K562 (cell line): ENCODE results near the gene KRTAP29-1. TPM values are rescaled to one million over a fixed set of nuclear protein-coding genes. Genes with fewer than 3 reads are reported as not detected.

Experiments
- ATAC-seq: fragments of 200-7000 bp; cut with Tn5 transposase; 3 replicates; pipeline ENCODE4 v1.9.1; 2020; ENCODE audit warnings: moderate library complexity
- BruUV-seq: library from RNA; stranded (reverse); fragments of 400-500 nt; replicated peaks from 2 replicates; lab custom pipeline; 2021; lab: Mats Ljungman, UMichigan
- CTCF ChIA-PET: fragments of 300-600 bp; formaldehyde crosslinking; extraction: SDS; loops from one replicate; lab custom pipeline; 2021; ENCODE audit warnings: low intra/inter-chr PET ratio; lab: Yijun Ruan, JAX
- POLR2A ChIA-PET: fragments of 300-600, 350-650 bp; sonication (Branson Sonifier 250); formaldehyde crosslinking; extraction: SDS; loops from one replicate; lab custom pipeline; 2021; ENCODE audit warnings: antibody characterized with exemption, inconsistent platforms; lab: Yijun Ruan, JAX
- DNase-seq, 4 experiments: peaks; one replicate each; pipeline versions ENCODE4 v3.0.0 to v3.0.0-alpha.2; 2011 to 2018; ENCODE audit warnings: low spot score in 3 of 4, mixed read lengths in 3 of 4; ENCODE audit errors: extremely low read depth in 1 of 4
- FAIRE-seq: peaks from 2 replicates; lab custom pipeline; 2011; peaks lifted over from hg19 to GRCh38; lab: Jason Lieb, UNC
- H2AFZ ChIP-seq: 2 replicates; pipeline ENCODE4 v1.6.0; 2011; ENCODE audit warnings: low read depth, low read length, control low read depth, inconsistent platforms
- H3K27ac ChIP-seq: fragments of 200-600 bp; 3 replicates; pipeline ENCODE4 v1.8.0; 2011; ENCODE audit warnings: low read depth, mild to moderate bottlenecking, control low read depth, inconsistent platforms, low read length, moderate library complexity, mixed read lengths; ENCODE audit errors: extremely low read depth
- H3K27me3 ChIP-seq, 2 experiments: fragments of 300-600 bp in 1 of 2; 2 replicates in 1 of 2; 3 replicates in 1 of 2; pipeline versions ENCODE4 v1.6.0 to v1.8.0; 2011; ENCODE audit warnings: inconsistent platforms in 2 of 2, low read length in 2 of 2, mild to moderate bottlenecking in 1 of 2, mixed read lengths in 1 of 2, moderate library complexity in 1 of 2; ENCODE audit not compliant: control insufficient read depth in 2 of 2, insufficient read depth in 2 of 2
- H3K36me3 ChIP-seq: fragments of 300-600 bp; 3 replicates; pipeline ENCODE4 v1.8.0; 2011; ENCODE audit warnings: mild to moderate bottlenecking, low read length, inconsistent platforms; ENCODE audit not compliant: control insufficient read depth, insufficient read depth
- H3K4me1 ChIP-seq, 2 experiments: fragments of 200-600 bp in 1 of 2; replicated peaks in 1 of 2; 2 replicates in 1 of 2; 3 replicates in 1 of 2; pipeline versions ENCODE4 v1.5.1 to v1.8.0; 2011; ENCODE audit warnings: inconsistent platforms in 2 of 2, low read length in 2 of 2, mild to moderate bottlenecking in 1 of 2, mixed read lengths in 1 of 2, moderate library complexity in 1 of 2; ENCODE audit not compliant: control insufficient read depth in 2 of 2, insufficient read depth in 2 of 2
- H3K4me2 ChIP-seq: 2 replicates; pipeline ENCODE4 v1.6.1; 2011; ENCODE audit warnings: low read length, control low read depth, inconsistent platforms, mixed read lengths; ENCODE audit not compliant: insufficient read depth
- H3K4me3 ChIP-seq: fragments of 200-600 bp; sonication (generic), shearing (Covaris generic); 2 replicates; pipeline ENCODE4 v1.5.1; 2016; ENCODE audit warnings: control low read depth, inconsistent platforms
- H3K79me2 ChIP-seq: fragments of 200-600 bp; 3 replicates; pipeline ENCODE4 v1.8.0; 2011; ENCODE audit warnings: low read length, inconsistent platforms; ENCODE audit not compliant: control insufficient read depth, insufficient read depth
- H3K9ac ChIP-seq, 2 experiments: 2 replicates each; pipeline versions ENCODE4 v1.6.0 to v1.6.1; 2011; ENCODE audit warnings: low read depth in 2 of 2, low read length in 2 of 2, control low read depth in 1 of 2, inconsistent platforms in 1 of 2, mild to moderate bottlenecking in 1 of 2, mixed read lengths in 1 of 2; ENCODE audit not compliant: insufficient read depth in 1 of 2
- H3K9me1 ChIP-seq: one replicate; pipeline ENCODE4 v1.6.0; 2011; ENCODE audit warnings: inconsistent platforms, mild to moderate bottlenecking, low read length, moderate library complexity; ENCODE audit not compliant: control insufficient read depth, insufficient read depth
- H3K9me3 ChIP-seq: replicated peaks from 2 replicates; pipeline ENCODE4 v1.5.1; 2011; ENCODE audit warnings: low read depth, low read length, inconsistent platforms; ENCODE audit not compliant: control insufficient read depth, insufficient read depth
- H4K20me1 ChIP-seq: replicated peaks from 2 replicates; pipeline ENCODE4 v1.6.1; 2011; ENCODE audit warnings: low read length, inconsistent platforms, mixed read lengths; ENCODE audit not compliant: control insufficient read depth, insufficient read depth
- DEAF1 ChIP-seq: fragments of 450-650 bp; formaldehyde crosslinking; IDR thresholded peaks from 2 replicates; pipeline ENCODE4 v1.4.0; 2020; ENCODE audit warnings: mild to moderate bottlenecking, moderate library complexity
- HMG20B ChIP-seq: fragments of 250-450 bp; sonication (Bioruptor Pico); IDR thresholded peaks from 2 replicates; pipeline ENCODE4 v1.5.0; 2021; ENCODE audit warnings: mild to moderate bottlenecking
- HNRNPUL1 ChIP-seq: fragments of 200-400 bp; formaldehyde crosslinking; IDR thresholded peaks from 2 replicates; pipeline ENCODE4 v1.6.1; 2017; ENCODE audit warnings: low read length
- POLR2B ChIP-seq: fragments of 450-650 bp; IDR thresholded peaks from 2 replicates; pipeline ENCODE4 v1.6.1; 2018; ENCODE audit warnings: low read depth; ENCODE audit not compliant: partially characterized antibody
- RBM14 ChIP-seq: fragments of 200-400 bp; formaldehyde crosslinking; IDR thresholded peaks from 2 replicates; pipeline ENCODE4 v1.6.1; 2018; ENCODE audit warnings: low read depth, mild to moderate bottlenecking, low read length, moderate library complexity, borderline replicate concordance; ENCODE audit not compliant: insufficient read depth
- RBM34 ChIP-seq: fragments of 200-400 bp; formaldehyde crosslinking; IDR thresholded peaks from 2 replicates; pipeline ENCODE4 v1.6.1; 2018; ENCODE audit warnings: low read length, borderline replicate concordance; ENCODE audit not compliant: insufficient read depth
- RFX1 ChIP-seq: fragments of 450-650 bp; IDR thresholded peaks from 2 replicates; pipeline ENCODE4 v1.6.1; 2016; ENCODE audit warnings: mild to moderate bottlenecking, moderate library complexity
- WGBS: fragments of 100-300 bp; shearing (Covaris generic); methylation state at CpG from one replicate; pipeline ENCODE4 v1.1.6; 2016; ENCODE audit warnings: low coverage, mixed read lengths; ENCODE audit not compliant: insufficient coverage; ENCODE audit errors: missing lambda C conversion rate; 5-methylcytosine and 5-hydroxymethylcytosine counted together
- in situ Hi-C: fragments of 300-500 bp; cut with MboI; formaldehyde crosslinking; loops from 4 replicates; pipeline ENCODE4 v1.15.0; 2018; ENCODE audit warnings: inconsistent platforms, mixed read lengths
- intact Hi-C: fragments of 100-400 bp; cut with micrococcal nuclease; formaldehyde crosslinking; loops from 2 replicates; pipeline ENCODE4 v1.14.2; 2022
- polyA plus RNA-seq, 8 experiments: library from polyadenylated mRNA; depleted of rRNA in 4 of 8; stranded (reverse) in 5 of 8; unstranded in 3 of 8; fragments of >200 nt; fragmentation: Nextera tagmentation in 2 of 8; fragmentation: Illumina TruSeq in 1 of 8; extraction: Ambion mirVana in 2 of 8; extraction: Trizol in 1 of 8; gene quantifications; 2 replicates each; pipeline versions ENCODE4 v1.2.1 to v1.2.3, GENCODE V29; 2011 to 2014; ENCODE audit warnings: inconsistent platforms in 1 of 8, missing spikeins in 1 of 8
- total RNA-seq, 7 experiments: library from RNA; depleted of rRNA in 6 of 7; stranded (reverse); fragments of >200 nt in 6 of 7; fragmentation: Illumina TruSeq in 2 of 7; extraction: Trizol in 2 of 7; gene quantifications; 2 replicates each; pipeline versions ENCODE4 v1.2.1 to v1.2.3, GENCODE V29; 2011 to 2021; ENCODE audit warnings: low replicate concordance in 1 of 7

KRTAP29-1 gene
- total and polyA plus RNA-seq, 9 of the 15 experiments (the other 6 are each of a cell fraction or from before 2014, with no cell fraction given) = not detected

DNA sequence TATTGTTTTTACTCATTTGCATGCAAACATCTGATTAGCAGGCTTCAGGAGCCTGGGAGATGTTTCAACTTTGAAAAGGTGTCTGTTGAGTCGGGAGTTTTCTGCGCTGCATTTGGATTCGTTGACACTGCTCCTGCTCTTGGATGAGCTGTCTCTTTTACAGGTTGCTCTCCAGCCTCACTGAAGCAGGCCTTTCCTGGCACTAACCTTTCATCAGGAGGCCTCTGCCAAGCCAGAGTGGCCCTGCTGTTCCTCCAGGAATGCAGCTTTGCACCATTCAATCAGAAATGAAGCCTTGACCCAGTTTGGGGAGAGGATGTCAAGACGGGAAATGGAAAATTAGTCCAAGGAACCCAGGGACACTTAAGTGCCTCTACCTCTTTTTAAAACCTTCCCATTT, 330 bp upstream of the KRTAP29-1 start (continued):
- no peak for TF ChIP-seq DEAF1
- no peak for TF ChIP-seq HMG20B (CRISPR knock-in tag)
- TF ChIP-seq RFX1 = no peak
- TF ChIP-seq RBM14 = no peak

- H3K4me2 ChIP-seq = no peak overlapping the region
- H3K27ac ChIP-seq = no peak overlapping the region
- no peak overlapping the region for H3K9ac ChIP-seq
- BruUV-seq = no TSS peak
- FAIRE-seq (no peak), DNase-seq (no peak), ATAC-seq (no peak)
- H3K9me3 ChIP-seq = no peaks in the 10 kb centered on the region
- H3K4me3 ChIP-seq = no peak overlapping the region
- CTCF ChIA-PET = no interaction called here
- in situ Hi-C loops (no loop called here), intact Hi-C loops (no loop called here)
- 0% methylated on average over 5 of the region's 5 CpGs for WGBS
- no peaks in the 10 kb centered on the region for H3K9me1 ChIP-seq
- H3K27me3 ChIP-seq = peaks cover 0 to 27% of the 10 kb centered on the region in 2 experiments; a peak in 2 of 5 replicates
- H3K36me3 ChIP-seq = no peaks in the 10 kb centered on the region
- POLR2A ChIA-PET = interaction anchor here (0.6 kb wide), 1 partner anchor 636 kb away, joined by 3 read pairs; the partner anchor contains the start of gene KRT222
- no peaks in the 10 kb centered on the region for H4K20me1 ChIP-seq
- TF ChIP-seq HNRNPUL1 = no peak
- no peak for TF ChIP-seq RBM34
- no peak for TF ChIP-seq POLR2B
- no peak overlapping the region for H2AFZ ChIP-seq
- no peaks in the 10 kb centered on the region for H3K79me2 ChIP-seq
- no peaks in the 10 kb centered on the region for H3K4me1 ChIP-seq
Measured at GRCh38 chr17:41301204-41301790, 1.4 kb downstream of the KRTAP29-1 start.
